Thyroid gland (tissue), 4 donors: ENCODE data around the gene TAOK3. TPM values are rescaled to one million over a fixed set of nuclear protein-coding genes. Genes with fewer than 3 reads are reported as not detected.
"Not testable (repeated sequence)": the region's sequence is repeated elsewhere in the genome, so short reads cannot be mapped to it uniquely, and the experiment has no call there.

Experiments
- DNase-seq, 2 donors: peaks; one replicate each; pipeline ENCODE4 v3.0.0-alpha.2; 2019
- H3K27ac ChIP-seq, 3 donors: fragments of 200-600 bp; sonication (generic); 1 replicate in 2 of 3; 2 replicates in 1 of 3; pipeline ENCODE4 v1.5.1; 2016 to 2019; ENCODE audit warnings: mild to moderate bottlenecking in 1 of 3, moderate library complexity in 1 of 3
- H3K27me3 ChIP-seq: fragments of 200-600 bp; sonication (generic); one replicate; pipeline ENCODE4 v1.5.1; 2019
- H3K36me3 ChIP-seq, 2 donors: fragments of 200-600 bp; sonication (generic); one replicate each; pipeline ENCODE4 v1.5.1; 2016 to 2019
- H3K4me1 ChIP-seq, 2 donors: fragments of 200-600 bp; sonication (generic); one replicate each; pipeline ENCODE4 v1.5.1; 2017 to 2019
- H3K4me3 ChIP-seq, 3 donors: fragments of 200-600 bp; sonication (generic); replicated peaks in 1 of 3; 1 replicate in 2 of 3; 2 replicates in 1 of 3; pipeline ENCODE4 v1.5.1; 2016; ENCODE audit warnings: mild to moderate bottlenecking in 1 of 3
- H3K9me3 ChIP-seq: fragments of 200-600 bp; sonication (generic); one replicate; pipeline ENCODE4 v1.5.1; 2017
- POLR2A ChIP-seq, 2 donors: fragments of 450-650 bp; IDR thresholded peaks; one replicate each; pipeline ENCODE4 v1.6.1; 2017; ENCODE audit warnings: antibody characterized with exemption in 2 of 2, mild to moderate bottlenecking in 2 of 2, moderate library complexity in 1 of 2
- WGBS, 2 donors: methylation state at CpG; one replicate each; pipeline ENCODE4 v1.1.5; 2017; 5-methylcytosine and 5-hydroxymethylcytosine counted together
- intact Hi-C: fragments of 100-400 bp; cut with DNase I; formaldehyde crosslinking; loops from one replicate; pipeline ENCODE4 v1.15.1; 2023
- total RNA-seq, 4 donors: library from RNA; depleted of rRNA; stranded (reverse); fragments of >200 nt; gene quantifications; one replicate each; pipeline ENCODE4 v1.2.3, GENCODE V29; 2016
- TF ChIP-seq, protein P1 (sequence below), 6 experiments: fragments of 200-600 bp in 3 of 6; fragments of 450-650 bp in 3 of 6; sonication (generic) in 3 of 6; IDR thresholded peaks; one replicate each; pipeline ENCODE4 v1.5.1; 2016 to 2019; ENCODE audit warnings: antibody characterized with exemption in 6 of 6, mild to moderate bottlenecking in 2 of 6, inconsistent platforms in 1 of 6, moderate library complexity in 1 of 6

The TAOK3 gene
- total RNA-seq, 4 donors from 2014 or later, result 38.4 to 65.3 (median 50.2) TPM

DNA sequence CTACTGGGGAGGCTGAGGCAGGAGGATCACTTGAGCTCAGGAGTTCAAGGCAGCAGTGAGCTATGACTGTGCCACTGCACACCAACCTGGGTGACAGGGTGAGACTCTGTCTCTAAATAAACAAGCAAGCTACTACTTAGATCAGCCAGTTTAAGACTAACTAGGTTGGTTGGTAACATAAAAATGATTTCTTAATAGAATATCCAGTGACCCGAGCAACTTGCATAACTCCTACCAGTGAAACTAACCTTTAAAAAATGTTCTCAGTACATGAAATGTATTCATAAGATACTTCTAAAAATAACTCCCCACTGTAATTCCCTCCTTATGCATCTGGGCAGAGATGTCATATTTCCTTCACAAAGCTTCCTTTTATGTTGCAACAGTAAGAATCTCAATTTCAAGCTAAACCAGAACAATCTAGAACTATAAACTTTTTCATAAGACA is 15.9 kb downstream of the TAOK3 start:
- WGBS, 2 donors, result 68% methylated on average over 1 of the region's 1 CpG

DNA sequence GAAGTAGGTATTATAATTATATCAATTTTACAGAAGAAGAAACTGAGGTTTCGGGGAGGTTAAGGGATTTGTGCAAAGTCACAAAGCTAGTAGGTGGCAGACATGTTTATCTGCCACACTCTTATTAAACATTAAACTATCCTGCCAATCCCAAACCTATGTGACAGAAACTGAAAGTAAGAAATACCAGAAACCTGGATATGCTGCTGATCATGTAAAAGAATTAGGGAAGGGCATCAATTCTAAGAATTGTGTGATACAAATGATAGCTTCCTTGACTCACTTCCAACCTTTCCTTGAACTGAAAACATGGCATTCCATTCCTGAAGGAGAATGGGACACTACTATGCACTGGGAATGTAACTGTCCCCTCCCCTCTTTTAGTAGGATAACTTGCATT is 16.9 kb downstream of the TAOK3 start:
- DNase-seq, result no peak
- Histone ChIP-seq H3K4me1 (peaks cover 14 to 29% of the 10 kb centered on the region in 2 donors), H3K36me3 (no peaks in the 10 kb centered on the region), H3K27ac (no peak overlapping the region), H3K27me3 (no peaks in the 10 kb centered on the region), H3K9me3 (no peaks in the 10 kb centered on the region), H3K4me3 (no peak overlapping the region)
- WGBS, 2 donors, result 100% methylated on average over 1 of the region's 1 CpG
- intact Hi-C loops, result no loop called here
- TF ChIP-seq POLR2A (IDR thresholded peaks at IDR 0.05), result no peak
- TF ChIP-seq, protein P1, sequence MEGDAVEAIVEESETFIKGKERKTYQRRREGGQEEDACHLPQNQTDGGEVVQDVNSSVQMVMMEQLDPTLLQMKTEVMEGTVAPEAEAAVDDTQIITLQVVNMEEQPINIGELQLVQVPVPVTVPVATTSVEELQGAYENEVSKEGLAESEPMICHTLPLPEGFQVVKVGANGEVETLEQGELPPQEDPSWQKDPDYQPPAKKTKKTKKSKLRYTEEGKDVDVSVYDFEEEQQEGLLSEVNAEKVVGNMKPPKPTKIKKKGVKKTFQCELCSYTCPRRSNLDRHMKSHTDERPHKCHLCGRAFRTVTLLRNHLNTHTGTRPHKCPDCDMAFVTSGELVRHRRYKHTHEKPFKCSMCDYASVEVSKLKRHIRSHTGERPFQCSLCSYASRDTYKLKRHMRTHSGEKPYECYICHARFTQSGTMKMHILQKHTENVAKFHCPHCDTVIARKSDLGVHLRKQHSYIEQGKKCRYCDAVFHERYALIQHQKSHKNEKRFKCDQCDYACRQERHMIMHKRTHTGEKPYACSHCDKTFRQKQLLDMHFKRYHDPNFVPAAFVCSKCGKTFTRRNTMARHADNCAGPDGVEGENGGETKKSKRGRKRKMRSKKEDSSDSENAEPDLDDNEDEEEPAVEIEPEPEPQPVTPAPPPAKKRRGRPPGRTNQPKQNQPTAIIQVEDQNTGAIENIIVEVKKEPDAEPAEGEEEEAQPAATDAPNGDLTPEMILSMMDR (IDR thresholded peaks at IDR 0.05), result no peak

More for the DNA sequence above, 15.9 kb downstream of the TAOK3 start:
- Histone ChIP-seq H3K36me3 (no peaks in the 10 kb centered on the region), H3K27me3 (no peaks in the 10 kb centered on the region), H3K27ac (peak overlapping the region in 2 of 3 donors; percentile 21 to 24), H3K9me3 (no peaks in the 10 kb centered on the region), H3K4me3 (no peak overlapping the region), H3K4me1 (peaks cover 14 to 29% of the 10 kb centered on the region in 2 donors)
- intact Hi-C loops, result no loop called here
- TF ChIP-seq, protein P1 (IDR thresholded peaks at IDR 0.05), result no peak
- no peak for TF ChIP-seq POLR2A (IDR thresholded peaks at IDR 0.05)
- DNase-seq, result no peak

DNA sequence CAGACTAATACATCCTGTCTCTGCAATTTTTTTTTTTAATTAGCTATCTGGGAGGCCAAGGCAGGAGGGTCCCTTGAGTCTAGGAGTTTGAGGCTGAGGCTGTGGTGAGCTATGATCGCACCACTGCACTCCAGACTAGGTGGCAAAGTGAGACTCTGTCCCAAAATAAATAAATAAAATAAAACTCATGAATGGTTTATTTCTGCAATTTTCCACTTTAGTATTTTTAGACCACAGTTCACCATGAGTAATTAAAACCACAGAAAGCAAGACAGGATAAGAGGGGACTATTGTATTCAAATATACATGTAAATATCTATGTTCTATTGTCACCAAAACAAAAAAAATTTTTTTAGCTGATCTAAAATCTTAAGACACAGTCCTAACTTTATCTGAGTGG is 17.8 kb downstream of the TAOK3 start:
- no peaks in the 10 kb centered on the region for H3K36me3 ChIP-seq
- H3K4me3 ChIP-seq, result no peak overlapping the region
- H3K27ac ChIP-seq, result no peak overlapping the region
- WGBS, 2 donors, result 84 to 96% methylated on average over 1 of the region's 1 CpG
- TF ChIP-seq, protein P1 (IDR thresholded peaks at IDR 0.05), result no peak
- TF ChIP-seq POLR2A (IDR thresholded peaks at IDR 0.05), result no peak
- peaks cover 14 to 29% of the 10 kb centered on the region in 2 donors for H3K4me1 ChIP-seq
- H3K9me3 ChIP-seq, result no peaks in the 10 kb centered on the region
- H3K27me3 ChIP-seq, result no peaks in the 10 kb centered on the region
- no peak for DNase-seq
- intact Hi-C loops, result no loop called here

GRCh38 chr12:118354503-118354902 is 18.2 kb downstream of the TAOK3 start:
- intact Hi-C loops, H3K27ac ChIP-seq, DNase-seq, H3K9me3 ChIP-seq, H3K4me3 ChIP-seq, H3K36me3 ChIP-seq, H3K27me3 ChIP-seq: not testable (repeated sequence)
- peaks cover 14 to 27% of the 10 kb centered on the region in 2 donors for H3K4me1 ChIP-seq
- WGBS, 2 donors, result 96 to 98% methylated on average over 4 of the region's 4 CpGs

DNA sequence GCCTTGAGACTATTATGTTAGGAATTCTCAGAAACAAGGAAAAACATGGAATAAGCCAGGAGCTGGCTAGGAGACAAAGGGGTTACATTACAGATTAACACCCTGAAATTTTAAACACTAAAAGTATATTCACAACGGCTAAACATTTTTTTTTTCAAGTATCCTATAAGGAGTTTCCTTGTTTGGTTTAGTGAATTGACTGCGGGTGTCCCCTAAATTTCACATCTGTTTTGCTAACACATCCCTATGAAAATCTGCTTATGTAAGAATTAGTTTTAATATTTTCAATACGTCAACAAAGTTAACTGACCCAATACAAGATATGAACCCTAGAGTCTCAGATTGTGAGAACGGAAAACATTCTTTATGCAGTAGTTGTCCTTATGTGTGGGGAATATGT is 19.0 kb downstream of the TAOK3 start:
- intact Hi-C loops, result no loop called here
- Histone ChIP-seq H3K9me3 (no peaks in the 10 kb centered on the region), H3K27me3 (no peaks in the 10 kb centered on the region), H3K4me3 (no peak overlapping the region), H3K27ac (no peak overlapping the region), H3K4me1 (peaks cover 14 to 19% of the 10 kb centered on the region in 2 donors), H3K36me3 (no peaks in the 10 kb centered on the region)
- 81 to 95% methylated on average over 4 of the region's 4 CpGs for WGBS, 2 donors
- TF ChIP-seq POLR2A (IDR thresholded peaks at IDR 0.05), result no peak
- TF ChIP-seq, protein P1 (IDR thresholded peaks at IDR 0.05), result no peak
- no peak for DNase-seq
